HG03457 (cell line): ENCODE measurements around the gene NUP98.

Experiments
- ATAC-seq: cut with Tn5 transposase; IDR thresholded peaks from one replicate; pipeline ENCODE4 v1.9.1; 2021; ENCODE audit warnings: moderate number of reproducible peaks; ENCODE audit not compliant: unreplicated experiment

Gene NUP98

GRCh38 chr11:3797329-3798090, at the start of gene NUP98:
NUP98 (minus strand) TSS chr11:3797554; CDS start chr11:3782117, 15,437 bp downstream.
- peak; percentile 86 for ATAC-seq

GRCh38 chr11:3845670-3846069, 48.3 kb upstream of the NUP98 start:
- no peak for ATAC-seq

GRCh38 chr11:3845246-3845645, 47.9 kb upstream of the NUP98 start:
- ATAC-seq = no peak

- no peak for ATAC-seq
Measured at GRCh38 chr11:3843326-3843725, 46.0 kb upstream of the NUP98 start.

- ATAC-seq = peak; percentile 51
Measured at GRCh38 chr11:3841426-3842350, 44.3 kb upstream of the NUP98 start.

- ATAC-seq = peak; percentile 32
Measured at GRCh38 chr11:3840870-3841425, 43.6 kb upstream of the NUP98 start, which contains the start of gene RHOG. RHOG (minus strand) TSS chr11:3840959; CDS start chr11:3828138, 12,821 bp downstream.

- no peak for ATAC-seq
Measured at GRCh38 chr11:3840004-3840869, 42.9 kb upstream of the NUP98 start.

GRCh38 chr11:3838504-3838903, 41.1 kb upstream of the NUP98 start:
- ATAC-seq = no peak

- ATAC-seq = no peak
Measured at GRCh38 chr11:3837793-3838192, 40.4 kb upstream of the NUP98 start.

- ATAC-seq = no peak
Measured at GRCh38 chr11:3836903-3837302, 39.5 kb upstream of the NUP98 start.

GRCh38 chr11:3835751-3836150, 38.4 kb upstream of the NUP98 start:
- ATAC-seq = no peak

- ATAC-seq = no peak
Measured at GRCh38 chr11:3834664-3835461, 37.5 kb upstream of the NUP98 start.

GRCh38 chr11:3834349-3834663, 37.0 kb upstream of the NUP98 start:
- ATAC-seq = no peak

- ATAC-seq = no peak
Measured at GRCh38 chr11:3833449-3833848, 36.1 kb upstream of the NUP98 start.

- ATAC-seq = no peak
Measured at GRCh38 chr11:3832816-3833215, 35.5 kb upstream of the NUP98 start.

- ATAC-seq = no peak
Measured at GRCh38 chr11:3831378-3832239, 34.3 kb upstream of the NUP98 start.

- no peak for ATAC-seq
Measured at GRCh38 chr11:3830730-3831129, 33.4 kb upstream of the NUP98 start.

- no peak for ATAC-seq
Measured at GRCh38 chr11:3830088-3830487, 32.7 kb upstream of the NUP98 start.
